GM12892 (cell line): ENCODE results near the gene OR2A25.

Source experiments
- DNase-seq: peaks from one replicate; pipeline ENCODE4 v3.0.0; 2011; ENCODE audit not compliant: insufficient read length
- FAIRE-seq: peaks from 2 replicates; lab custom pipeline; 2011; peaks lifted over from hg19 to GRCh38; lab: Jason Lieb, UNC
- POLR2A ChIP-seq: IDR thresholded peaks from 2 replicates; pipeline ENCODE4 v1.6.1; 2011; ENCODE audit warnings: low read depth, low read length, control low read depth
- POLR2AphosphoS5 ChIP-seq: IDR thresholded peaks from 2 replicates; pipeline ENCODE4 v1.6.1; 2011; ENCODE audit warnings: low read depth, low read length, control low read depth
- TAF1 ChIP-seq: IDR thresholded peaks from 2 replicates; pipeline ENCODE4 v1.6.1; 2011; ENCODE audit warnings: low read depth, mild to moderate bottlenecking, control low read depth, low read length, borderline replicate concordance

The OR2A25 gene

GRCh38 chr7:144122876-144123275 lies 53.3 kb downstream of the OR2A25 start, which contains the start of gene OR2A14:
Gene OR2A14, plus strand, starts transcription at chr7:144123176. Its CDS starts 5,937 bp downstream, at chr7:144129113.
- FAIRE-seq, result no peak
- TF ChIP-seq TAF1, result no peak
- no peak for TF ChIP-seq POLR2A
- TF ChIP-seq POLR2AphosphoS5, result no peak
- DNase-seq, result no peak
